IPS DF 4.7 (cell line): ENCODE results near the gene APOBEC2.

Experiments
- DNase-seq: peaks from one replicate; pipeline ENCODE4 v3.0.0-alpha.2; 2013; ENCODE audit warnings: low spot score; ENCODE audit errors: extremely low read depth

APOBEC2 gene

DNA sequence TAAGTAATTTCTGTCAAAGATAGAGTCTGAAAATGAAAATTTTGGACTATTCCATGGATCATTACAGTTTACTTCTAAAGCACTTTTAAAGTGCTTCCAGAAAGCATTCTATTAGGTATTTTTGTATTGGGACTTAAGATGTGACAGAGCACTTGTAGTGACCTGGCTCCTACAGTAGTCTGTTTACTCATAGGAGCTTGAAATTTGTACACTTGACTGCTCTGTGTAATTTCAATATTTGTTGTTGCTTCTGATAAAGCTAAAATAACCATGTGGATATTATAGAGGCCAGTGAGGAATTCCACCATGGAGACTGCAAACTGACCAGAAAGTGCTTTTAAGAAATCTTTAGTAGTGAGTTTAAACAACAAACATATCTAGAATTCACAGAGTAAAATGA is 30.1 kb downstream of the APOBEC2 start:
- no peak for DNase-seq

DNA sequence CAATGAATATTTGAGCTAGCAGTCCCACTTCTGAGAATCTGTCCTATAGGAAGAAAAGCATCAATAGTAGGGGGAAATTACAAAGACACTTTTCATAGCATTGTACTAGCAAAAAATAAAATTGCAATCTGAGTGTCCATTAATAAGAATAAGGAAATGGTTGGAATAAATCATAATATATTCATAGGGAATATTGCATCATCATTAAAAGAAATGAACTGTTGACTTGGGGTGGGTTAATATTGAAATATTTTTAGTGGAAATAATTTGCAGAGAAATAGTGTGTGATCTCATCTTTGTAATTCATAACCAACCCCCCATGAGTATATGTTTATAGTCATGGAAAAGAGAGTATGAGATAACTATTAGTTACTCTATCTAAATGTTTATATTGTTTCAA is 32.2 kb downstream of the APOBEC2 start:
- DNase-seq, result no peak

DNA sequence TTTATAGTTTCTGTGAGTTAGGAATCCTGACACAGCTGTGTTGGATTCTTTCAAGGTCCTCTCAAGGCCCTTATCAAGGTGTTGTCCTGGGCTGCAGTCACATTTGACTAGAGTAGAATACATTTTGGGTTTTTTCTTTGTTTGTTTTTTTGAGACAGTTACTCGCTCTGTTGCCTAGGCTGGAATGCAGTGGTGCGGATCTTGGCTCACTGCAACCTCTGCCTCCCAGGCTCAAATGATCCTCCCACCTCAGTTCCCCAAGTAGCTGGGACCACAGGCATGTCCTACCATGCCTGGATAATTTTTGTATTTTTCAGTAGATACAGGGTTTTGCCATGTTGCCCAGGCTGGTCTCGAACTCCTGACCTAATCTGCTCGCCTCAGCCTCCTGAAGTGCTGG is 35.4 kb downstream of the APOBEC2 start:
- no peak for DNase-seq

DNA sequence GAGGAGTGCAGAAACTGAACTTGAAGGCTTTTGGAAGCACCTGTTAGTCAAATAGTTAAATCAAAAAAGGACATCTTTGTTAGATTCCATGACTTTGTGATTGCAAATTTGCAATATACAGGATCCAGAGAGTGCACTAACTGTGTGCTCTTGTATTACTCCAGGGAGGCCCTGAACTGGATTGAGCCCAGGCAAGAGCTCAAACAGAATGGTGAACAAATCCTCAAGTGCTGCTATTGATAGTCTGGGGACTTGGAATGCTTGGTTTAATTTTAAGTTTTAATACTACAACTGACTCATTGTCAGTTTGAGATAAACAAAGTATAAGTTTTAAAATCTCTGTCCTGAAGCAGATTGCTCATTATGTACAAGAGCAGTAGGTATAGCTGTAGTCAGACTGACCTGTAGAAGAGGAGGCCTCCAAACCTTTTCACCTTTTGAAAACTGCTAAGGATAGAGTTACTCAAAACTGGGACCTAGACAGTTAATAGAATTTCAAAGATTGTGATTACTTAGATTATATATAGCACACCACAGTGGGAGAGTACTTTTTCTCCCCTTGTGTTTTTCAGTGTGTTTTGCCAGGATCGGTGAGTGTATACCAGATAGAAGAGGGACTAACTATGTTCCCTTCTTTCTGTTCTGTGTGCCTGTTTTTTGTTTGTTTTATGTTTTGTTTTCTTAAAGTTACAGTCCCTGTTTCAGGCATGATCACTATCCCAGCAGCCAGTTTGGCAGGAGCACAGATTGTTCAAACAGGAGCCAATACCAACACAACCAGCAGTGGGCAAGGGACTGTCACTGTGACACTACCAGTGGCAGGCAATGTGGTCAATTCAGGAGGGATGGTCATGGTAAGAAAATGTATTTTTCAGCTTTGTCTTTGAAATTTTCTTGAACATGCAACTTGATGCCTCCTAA is 38.1 kb downstream of the APOBEC2 start:
- DNase-seq, result no peak

DNA sequence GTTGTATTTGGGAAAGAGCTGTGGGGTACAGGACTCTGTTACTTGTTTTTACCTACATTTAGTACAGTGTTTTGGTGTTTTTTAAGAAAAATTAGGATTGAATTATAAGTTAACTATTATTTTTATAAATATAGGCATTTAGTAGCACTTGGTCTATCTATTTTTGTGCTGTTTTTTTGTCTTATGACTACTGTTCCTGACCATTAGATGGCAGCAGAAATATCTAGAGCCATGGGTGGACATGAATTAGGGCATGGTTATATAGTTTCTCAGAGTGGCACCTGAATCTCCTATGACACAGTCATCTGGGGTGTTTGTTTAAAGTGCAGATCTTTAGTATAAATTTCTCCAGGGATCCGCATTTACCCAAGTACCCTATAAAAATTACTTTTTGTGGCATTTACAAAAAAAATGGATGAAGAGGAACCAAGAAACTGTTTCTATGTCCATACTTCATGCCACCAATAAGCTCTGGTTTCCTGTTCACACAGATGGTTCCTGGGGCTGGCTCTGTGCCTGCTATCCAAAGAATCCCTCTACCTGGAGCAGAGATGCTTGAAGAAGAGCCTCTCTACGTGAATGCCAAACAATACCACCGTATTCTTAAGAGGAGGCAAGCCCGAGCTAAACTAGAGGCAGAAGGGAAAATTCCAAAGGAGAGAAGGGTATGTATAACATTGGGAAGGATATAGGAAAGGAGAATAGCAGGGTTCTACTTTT is 39.6 kb downstream of the APOBEC2 start:
- DNase-seq, result no peak

DNA sequence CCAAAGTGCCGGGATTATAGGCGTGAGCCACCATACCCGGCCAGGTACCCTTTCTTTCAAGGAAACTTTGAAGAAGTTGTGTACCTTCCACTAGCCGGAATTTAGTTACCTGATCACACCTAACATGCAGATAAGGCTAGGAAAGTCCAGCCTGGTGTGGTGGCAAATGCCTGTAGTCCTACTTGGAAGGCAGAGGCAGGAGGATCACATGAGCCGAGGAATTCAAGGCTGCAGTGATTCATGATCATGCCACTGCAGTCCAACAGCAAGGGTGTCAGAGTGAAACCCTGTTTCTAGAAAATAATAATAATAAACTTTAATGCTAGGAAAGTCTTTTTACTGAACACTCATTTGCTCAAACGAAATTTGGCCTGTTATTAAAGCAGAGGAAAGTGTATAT is 40.7 kb downstream of the APOBEC2 start:
- DNase-seq, result no peak

DNA sequence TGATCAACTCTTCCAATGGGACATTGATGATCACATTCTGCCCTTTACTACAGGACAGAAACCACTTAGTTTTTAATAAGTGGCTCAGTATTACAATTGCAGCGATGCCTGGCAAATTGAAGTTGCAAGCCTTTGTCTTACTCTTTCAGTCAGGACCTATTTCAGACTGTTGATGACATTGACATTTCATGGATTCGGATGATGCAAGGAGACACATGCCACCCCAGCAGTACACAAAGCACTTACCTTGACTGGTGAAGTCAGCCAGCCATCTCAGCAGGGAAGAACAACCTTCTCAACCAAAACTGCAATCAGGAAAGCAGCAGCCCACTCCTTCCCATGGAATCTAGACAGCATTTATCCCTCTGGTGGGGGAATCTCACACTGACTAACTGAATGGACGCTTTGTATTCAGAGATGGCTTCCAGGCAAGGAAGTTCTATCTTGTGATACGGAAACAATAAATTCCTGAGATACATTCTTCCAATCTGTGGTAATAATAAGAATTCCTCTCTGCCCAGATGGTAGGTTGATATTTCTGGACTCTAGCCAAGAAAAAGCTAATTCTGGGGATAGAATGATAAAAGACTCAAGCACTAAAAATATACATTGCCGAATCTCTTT is 44.6 kb downstream of the APOBEC2 start:
- no peak for DNase-seq

DNA sequence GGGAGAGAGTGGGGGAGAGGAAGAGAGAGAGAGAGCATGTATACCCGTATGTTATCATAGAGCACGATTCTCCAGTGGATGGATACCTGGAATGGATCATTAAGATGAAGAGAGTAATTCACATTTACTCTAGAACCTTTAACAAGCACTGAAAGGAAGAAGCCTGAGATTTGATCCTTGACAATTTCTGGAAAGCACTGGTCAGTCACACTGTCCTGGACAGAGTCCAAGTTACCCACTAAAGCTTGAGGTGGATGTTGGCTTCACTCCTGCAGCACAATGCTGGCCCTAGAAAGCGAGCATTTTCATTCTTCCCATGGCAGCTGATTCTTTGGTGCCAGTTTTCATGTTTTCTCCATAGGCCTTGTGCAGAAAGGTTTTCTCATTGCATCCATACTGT is 45.4 kb downstream of the APOBEC2 start:
- DNase-seq, result no peak

DNA sequence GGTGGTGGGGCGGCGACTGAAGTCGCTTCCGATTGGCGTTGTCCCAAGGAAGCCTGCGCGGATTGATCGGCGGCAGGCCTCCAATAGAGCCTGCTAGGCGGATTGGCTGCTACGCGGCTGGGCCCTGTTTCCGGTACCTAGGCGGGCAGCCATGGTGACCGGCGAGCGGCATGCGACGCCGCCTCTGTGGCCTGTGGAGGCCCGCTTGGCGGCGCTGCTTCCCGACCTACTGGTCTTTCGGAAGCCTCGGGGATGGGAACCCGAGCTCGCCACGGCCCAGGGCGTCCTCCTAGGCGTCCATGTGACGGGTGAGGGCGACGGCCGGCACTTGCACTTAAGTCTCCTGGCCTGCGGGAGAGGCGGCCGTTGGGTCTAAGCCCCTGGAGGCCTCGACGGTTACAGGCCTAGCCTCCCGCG is 47.9 kb downstream of the APOBEC2 start:
- peak; percentile 92 for DNase-seq

DNA sequence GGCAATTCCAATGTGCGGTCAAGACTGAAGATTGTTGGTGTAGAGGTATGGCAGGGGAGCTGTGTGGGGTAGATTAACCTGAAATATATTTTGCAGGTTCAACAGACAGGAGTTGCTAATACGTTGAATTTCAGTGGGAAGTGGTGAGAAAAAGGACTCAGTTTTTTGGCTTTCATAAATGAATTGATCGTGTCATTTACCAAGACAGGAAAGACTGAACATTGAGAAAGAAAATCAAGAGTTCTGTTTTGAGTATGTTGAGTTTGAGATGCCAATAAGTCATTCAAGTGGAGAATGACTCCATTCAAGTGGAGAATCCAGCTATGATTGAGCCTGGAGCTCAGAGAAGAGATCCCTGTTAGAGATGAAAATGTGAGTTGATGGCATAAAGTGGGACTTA is 50.8 kb downstream of the APOBEC2 start:
- DNase-seq, result no peak

DNA sequence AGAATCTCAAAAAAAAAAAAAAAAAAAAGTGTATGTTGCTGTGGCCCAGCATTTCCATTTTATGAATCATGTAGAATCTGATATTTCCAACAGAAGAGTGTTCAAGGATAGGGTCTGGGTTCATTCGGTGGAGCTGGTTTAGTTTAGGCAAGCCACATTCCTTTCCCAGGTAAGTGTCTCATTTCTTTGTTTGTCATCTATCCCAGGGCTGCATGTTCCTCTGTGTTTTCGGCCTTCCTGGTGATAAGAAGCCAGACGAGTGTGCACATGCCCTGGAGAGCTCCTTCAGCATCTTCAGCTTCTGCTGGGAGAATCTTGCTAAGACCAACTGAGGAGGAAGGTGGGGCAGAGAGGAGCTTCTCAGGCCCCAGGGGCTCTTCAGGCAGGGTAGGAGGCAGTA is 58.0 kb downstream of the APOBEC2 start:
- no peak for DNase-seq
